GM23248 (cell line): ENCODE data around the gene GLS2. TPM values are rescaled to one million over a fixed set of nuclear protein-coding genes. Genes with fewer than 3 reads are reported as not detected.
A peak's percentile ranks its signal among the peaks of the same experiment; 100 is the strongest.
"Not testable (repeated sequence)": the region's sequence is repeated elsewhere in the genome, so short reads cannot be mapped to it uniquely, and the experiment has no call there.

Source experiments
- DNase-seq: peaks from one replicate; pipeline ENCODE4 v3.0.0-alpha.2; 2015
- H2AFZ ChIP-seq: fragments of 200-600 bp; sonication (generic); 2 replicates; pipeline ENCODE4 v1.6.1; 2016; ENCODE audit warnings: antibody characterized with exemption
- H3F3A ChIP-seq: fragments of 200-600 bp; sonication (generic); 2 replicates; pipeline ENCODE4 v1.6.1; 2016; ENCODE audit warnings: mild to moderate bottlenecking, antibody characterized with exemption, mixed run types; ENCODE audit not compliant: insufficient read depth
- H3K27ac ChIP-seq: fragments of 200-600 bp; sonication (generic); 2 replicates; pipeline ENCODE4 v1.5.1; 2016; ENCODE audit warnings: mild to moderate bottlenecking
- H3K27me3 ChIP-seq: fragments of 200-600 bp; sonication (generic); replicated peaks from 2 replicates; pipeline ENCODE4 v1.6.1; 2016; ENCODE audit warnings: mild to moderate bottlenecking; ENCODE audit not compliant: insufficient read depth
- H3K36me3 ChIP-seq: fragments of 200-600 bp; sonication (generic); 2 replicates; pipeline ENCODE4 v1.6.1; 2016; ENCODE audit warnings: low read depth, mild to moderate bottlenecking
- H3K4me1 ChIP-seq: fragments of 200-600 bp; sonication (generic); 2 replicates; pipeline ENCODE4 v1.6.1; 2016; ENCODE audit warnings: mild to moderate bottlenecking; ENCODE audit not compliant: insufficient read depth
- H3K4me2 ChIP-seq: fragments of 200-600 bp; sonication (generic); one replicate; pipeline ENCODE4 v1.6.1; 2016; ENCODE audit warnings: mild to moderate bottlenecking; ENCODE audit not compliant: unreplicated experiment
- H3K4me3 ChIP-seq: fragments of 200-600 bp; sonication (generic); 2 replicates; pipeline ENCODE4 v1.5.1; 2016; ENCODE audit warnings: mild to moderate bottlenecking
- H3K79me2 ChIP-seq: fragments of 200-600 bp; sonication (generic); 2 replicates; pipeline ENCODE4 v1.6.1; 2016; ENCODE audit warnings: mild to moderate bottlenecking; ENCODE audit not compliant: insufficient read depth
- H3K9ac ChIP-seq: fragments of 200-600 bp; sonication (generic); 2 replicates; pipeline ENCODE4 v1.6.1; 2016; ENCODE audit warnings: mild to moderate bottlenecking
- H3K9me2 ChIP-seq: fragments of 200-600 bp; sonication (generic); 2 replicates; pipeline ENCODE4 v1.6.1; 2016; ENCODE audit warnings: mixed run types, mild to moderate bottlenecking, moderate library complexity; ENCODE audit not compliant: insufficient read depth
- H3K9me3 ChIP-seq: fragments of 200-600 bp; sonication (generic); one replicate; pipeline ENCODE4 v1.6.1; 2017; ENCODE audit warnings: low read depth
- H4K20me1 ChIP-seq: fragments of 200-600 bp; sonication (generic); 2 replicates; pipeline ENCODE4 v1.6.0; 2016; ENCODE audit not compliant: insufficient read depth
- EZH2 ChIP-seq: fragments of 200-600 bp; sonication (generic); IDR thresholded peaks from 2 replicates; pipeline ENCODE4 v1.6.1; 2018; ENCODE audit warnings: antibody characterized with exemption, mild to moderate bottlenecking; ENCODE audit not compliant: insufficient read depth, poor library complexity, severe bottlenecking
- EZH2phosphoT487 ChIP-seq: fragments of 200-600 bp; sonication (generic); IDR thresholded peaks from 2 replicates; pipeline ENCODE4 v1.6.1; 2018; ENCODE audit warnings: antibody characterized with exemption, moderate library complexity, mild to moderate bottlenecking, low read depth; ENCODE audit not compliant: insufficient read depth
- WGBS, 2 experiments: methylation state at CpG; one replicate each; pipeline ENCODE4 v1.1.6; 2015 to 2017; ENCODE audit warnings: low lambda C conversion rate in 2 of 2, low coverage in 1 of 2; ENCODE audit errors: missing lambda C conversion rate in 2 of 2; 5-methylcytosine and 5-hydroxymethylcytosine counted together
- in situ Hi-C: fragments of 300-500 bp; cut with MboI; formaldehyde crosslinking; loops from 2 replicates; pipeline ENCODE4 v1.15.0; 2020
- polyA plus RNA-seq: library from polyadenylated mRNA; unstranded; fragments of >200 nt; fragmentation: Nextera tagmentation; extraction: Ambion mirVana; gene quantifications from 2 replicates; pipeline ENCODE4 v1.2.1, GENCODE V29; 2016
- total RNA-seq: library from RNA; depleted of rRNA; stranded (reverse); fragments of >200 nt; shearing (Covaris generic); gene quantifications from 2 replicates; pipeline ENCODE4 v1.2.3, GENCODE V29; 2014

The GLS2 gene
- total and polyA plus RNA-seq, 2 experiments from 2014 or later, result not detected

DNA sequence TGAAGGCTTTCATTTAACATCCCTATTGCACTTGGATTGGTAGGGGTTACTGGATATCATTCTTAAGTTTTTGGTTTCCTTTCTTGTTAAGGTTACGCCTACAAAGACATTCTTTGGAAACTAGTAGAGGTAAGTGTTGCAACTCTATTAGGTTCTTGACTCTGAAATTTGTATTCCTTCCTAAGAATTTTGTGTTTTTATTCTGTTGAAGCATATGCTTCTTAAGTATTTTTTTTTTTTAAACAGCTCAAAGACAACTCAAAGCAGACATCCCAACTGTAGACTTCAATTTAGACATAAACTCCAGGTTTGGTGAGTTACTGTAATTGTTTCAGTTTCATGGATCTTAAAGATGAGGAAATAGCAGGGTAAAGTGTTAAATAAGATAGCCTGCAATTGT, 32.5 kb upstream of the GLS2 start:
- Histone ChIP-seq H3K4me2 (peak overlapping the region; percentile 90), H3K9me3 (no peaks in the 10 kb centered on the region), H3K9me2 (no peaks in the 10 kb centered on the region), H3K4me1 (peaks cover 49% of the 10 kb centered on the region), H3K27me3 (no peaks in the 10 kb centered on the region), H4K20me1 (no peaks in the 10 kb centered on the region), H3K27ac (peak overlapping the region; percentile 68), H2AFZ (peak overlapping the region; percentile 87), H3F3A (peaks cover 43% of the 10 kb centered on the region), H3K4me3 (peak overlapping the region; percentile 80), H3K79me2 (peaks cover 37% of the 10 kb centered on the region), H3K9ac (peak overlapping the region; percentile 81), H3K36me3 (no peaks in the 10 kb centered on the region)
- in situ Hi-C loops, result no loop called here
- no peak for TF ChIP-seq EZH2
- TF ChIP-seq EZH2phosphoT487, result no peak
- DNase-seq, result peak; percentile 69
- WGBS, 2 experiments, result 8 to 24% methylated on average over 1 of the region's 1 CpG

DNA sequence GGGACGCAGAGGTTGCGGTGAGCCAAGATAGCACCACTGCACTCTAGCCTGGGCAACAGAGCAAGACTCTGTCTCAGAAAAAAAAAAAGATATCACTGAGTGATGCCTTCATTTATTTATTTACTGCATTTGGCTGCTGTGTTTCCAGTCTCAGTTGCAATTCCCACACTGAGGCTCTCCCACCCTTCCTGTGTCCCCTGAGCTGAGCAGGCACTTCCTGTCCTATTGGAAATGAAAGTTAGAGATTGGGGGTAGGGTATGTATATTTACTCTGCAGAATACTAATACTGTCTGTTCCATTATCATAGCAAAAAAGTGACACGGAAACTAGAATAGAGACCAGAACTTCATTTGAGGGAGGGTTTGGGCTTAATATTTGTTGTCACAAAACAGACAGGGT, 32.1 kb upstream of the GLS2 start:
- in situ Hi-C loops, result no loop called here
- peak overlapping the region; percentile 90 for H3K4me2 ChIP-seq

DNA sequence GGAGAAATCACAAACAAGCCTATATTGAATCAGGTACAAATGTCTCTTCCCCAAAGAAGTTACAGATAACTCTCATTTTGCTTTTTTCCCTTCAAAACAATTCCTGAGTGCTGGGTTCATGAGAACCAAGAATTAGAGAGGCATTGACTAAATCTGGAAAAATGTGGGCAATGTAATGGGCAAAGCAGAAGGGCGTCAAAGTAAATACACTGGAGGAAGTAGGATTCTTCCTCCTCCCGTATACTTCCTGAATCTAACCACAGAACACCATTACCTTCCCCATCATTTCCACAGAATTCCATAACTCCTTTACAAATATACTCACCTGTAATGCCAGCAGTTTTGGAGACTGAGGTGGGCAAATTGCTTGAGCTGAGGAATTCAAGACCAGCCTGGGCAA, 30.6 kb upstream of the GLS2 start:
- Histone ChIP-seq H3K27ac (peak overlapping the region; percentile 68), H3K9me3 (no peaks in the 10 kb centered on the region), H3K9me2 (no peaks in the 10 kb centered on the region), H3K4me2 (peak overlapping the region; percentile 41), H3F3A (peaks cover 43% of the 10 kb centered on the region), H3K27me3 (no peaks in the 10 kb centered on the region), H3K4me3 (no peak overlapping the region), H4K20me1 (no peaks in the 10 kb centered on the region), H3K4me1 (peaks cover 37% of the 10 kb centered on the region), H3K79me2 (peaks cover 18% of the 10 kb centered on the region), H3K9ac (peak overlapping the region; percentile 47; the same call in 1 of the 2 replicates), H2AFZ (peak overlapping the region; percentile 67), H3K36me3 (no peaks in the 10 kb centered on the region)
- TF ChIP-seq EZH2phosphoT487, result no peak
- in situ Hi-C loops, result no loop called here
- DNase-seq, result peak; percentile 77
- WGBS, 2 experiments, result 10 to 11% methylated on average over 2 of the region's 2 CpGs

More for the DNA sequence above, 32.1 kb upstream of the GLS2 start:
- TF ChIP-seq EZH2phosphoT487 (no peak), EZH2 (no peak)
- peaks cover 32% of the 10 kb centered on the region for H3K79me2 ChIP-seq
- H3K27ac ChIP-seq, result peak overlapping the region; percentile 68
- DNase-seq, result peak; percentile 41
- H3K27me3 ChIP-seq, result no peaks in the 10 kb centered on the region
- 68 to 69% methylated on average over 3 of the region's 3 CpGs for WGBS, 2 experiments
- no peaks in the 10 kb centered on the region for H3K9me2 ChIP-seq
- H3K9ac ChIP-seq, result peak overlapping the region; percentile 81
- H3K4me1 ChIP-seq, result peaks cover 46% of the 10 kb centered on the region
- H3F3A ChIP-seq, result peaks cover 43% of the 10 kb centered on the region
- no peaks in the 10 kb centered on the region for H4K20me1 ChIP-seq
- H3K9me3 ChIP-seq, result no peaks in the 10 kb centered on the region
- H2AFZ ChIP-seq, result peak overlapping the region; percentile 87
- no peaks in the 10 kb centered on the region for H3K36me3 ChIP-seq
- peak overlapping the region; percentile 80 for H3K4me3 ChIP-seq

DNA sequence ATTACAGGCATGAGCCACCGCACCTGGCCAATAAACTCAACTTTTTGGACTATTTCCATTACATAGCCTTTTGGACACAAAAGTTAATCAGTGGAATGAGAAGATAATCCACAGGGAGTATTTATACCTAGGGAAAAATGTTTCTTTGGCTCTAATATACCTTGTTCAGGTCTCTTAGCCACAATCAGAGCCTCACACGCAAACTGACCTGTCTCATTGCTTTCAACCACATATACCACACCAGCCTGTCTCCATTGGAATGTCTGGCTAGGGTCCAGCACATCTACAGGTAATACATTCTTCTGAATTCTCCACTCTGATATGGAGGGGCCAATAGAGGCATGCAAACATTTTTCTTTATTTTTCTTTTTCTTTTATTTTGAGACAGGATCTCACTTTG, 29.9 kb upstream of the GLS2 start:
- H3K4me2 ChIP-seq, result peak overlapping the region; percentile 41
- TF ChIP-seq EZH2, result no peak
- TF ChIP-seq EZH2phosphoT487, result no peak
- peak overlapping the region; percentile 68 for H3K27ac ChIP-seq
- in situ Hi-C loops, result no loop called here
- no peaks in the 10 kb centered on the region for H3K9me3 ChIP-seq
- no peak for DNase-seq
- no peaks in the 10 kb centered on the region for H3K27me3 ChIP-seq
- H3K4me3 ChIP-seq, result no peak overlapping the region
- peak overlapping the region; percentile 67 for H2AFZ ChIP-seq
- H4K20me1 ChIP-seq, result no peaks in the 10 kb centered on the region
- H3K9me2 ChIP-seq, result no peaks in the 10 kb centered on the region
- no peaks in the 10 kb centered on the region for H3K36me3 ChIP-seq
- H3K9ac ChIP-seq, result peak overlapping the region; percentile 47; the same call in 1 of the 2 replicates
- H3K4me1 ChIP-seq, result peaks cover 34% of the 10 kb centered on the region
- WGBS, 2 experiments, result 100% methylated on average over 2 of the region's 2 CpGs
- peaks cover 10% of the 10 kb centered on the region for H3K79me2 ChIP-seq
- H3F3A ChIP-seq, result peaks cover 35% of the 10 kb centered on the region

DNA sequence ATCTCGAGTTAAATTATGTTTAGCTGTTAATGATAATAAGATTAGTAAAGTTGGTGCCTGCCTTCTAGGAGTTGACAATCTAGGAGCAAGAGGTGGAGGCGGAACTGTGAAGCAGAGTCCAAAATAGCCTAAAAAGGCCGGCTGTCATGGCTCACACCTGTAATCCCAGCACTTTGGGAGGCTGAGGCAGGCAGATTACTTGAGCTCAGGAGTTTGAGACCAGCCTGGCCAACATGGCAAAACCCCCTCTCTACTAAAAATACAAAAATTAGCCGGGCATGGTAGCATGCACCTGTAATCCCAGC, 26.0 kb upstream of the GLS2 start:
- H3K9me3 ChIP-seq, H3K36me3 ChIP-seq, H3K9me2 ChIP-seq, in situ Hi-C loops, H3K9ac ChIP-seq, H3K4me3 ChIP-seq, H3K27me3 ChIP-seq, DNase-seq, H4K20me1 ChIP-seq, H3K4me2 ChIP-seq, H3K27ac ChIP-seq, H3K79me2 ChIP-seq, H3F3A ChIP-seq: not testable (repeated sequence)
- peaks cover 11% of the 10 kb centered on the region for H3K4me1 ChIP-seq
- WGBS, 2 experiments, result 52 to 55% methylated on average over 4 of the region's 4 CpGs
- peak overlapping the region; percentile 40 for H2AFZ ChIP-seq
